IPS-20b (cell line): Measurements from ENCODE around the gene DCST1.

Experiments
- H3K27ac ChIP-seq: one replicate; pipeline ENCODE4 v1.5.1; 2013; ENCODE audit warnings: low read length
- H3K27me3 ChIP-seq: 2 replicates; pipeline ENCODE4 v1.6.1; 2013; ENCODE audit warnings: mild to moderate bottlenecking, low read length, inconsistent platforms; ENCODE audit not compliant: insufficient read depth
- H3K36me3 ChIP-seq: 2 replicates; pipeline ENCODE4 v1.6.1; 2013; ENCODE audit warnings: low read depth, mild to moderate bottlenecking, inconsistent platforms, low read length, moderate library complexity; ENCODE audit not compliant: insufficient read depth
- H3K4me1 ChIP-seq: 2 replicates; pipeline ENCODE4 v1.6.1; 2013; ENCODE audit warnings: mild to moderate bottlenecking, control low read depth, inconsistent platforms, low read length, moderate library complexity; ENCODE audit not compliant: insufficient read depth
- H3K4me3 ChIP-seq: 2 replicates; pipeline ENCODE4 v1.5.1; 2013; ENCODE audit warnings: mild to moderate bottlenecking, low read length, inconsistent platforms
- H3K9ac ChIP-seq: 2 replicates; pipeline ENCODE4 v1.6.1; 2013; ENCODE audit warnings: low read depth, mild to moderate bottlenecking, inconsistent platforms, low read length, moderate library complexity
- H3K9me3 ChIP-seq: 2 replicates; pipeline ENCODE4 v1.6.1; 2013; ENCODE audit warnings: mild to moderate bottlenecking, low read depth, low read length, inconsistent platforms; ENCODE audit not compliant: insufficient read depth

The DCST1 gene

GRCh38 chr1:155029513-155030242, 3.9 kb upstream of the DCST1 start:
- H3K4me3 ChIP-seq: no peak overlapping the region
- H3K4me1 ChIP-seq: no peaks in the 10 kb centered on the region
- H3K9me3 ChIP-seq: no peaks in the 10 kb centered on the region
- H3K36me3 ChIP-seq: no peaks in the 10 kb centered on the region
- no peaks in the 10 kb centered on the region; the same call in 1 of the 2 replicates for H3K27me3 ChIP-seq
- no peak overlapping the region for H3K27ac ChIP-seq
- no peak overlapping the region for H3K9ac ChIP-seq

GRCh38 chr1:155030243-155030795, 3.3 kb upstream of the DCST1 start:
- no peak overlapping the region for H3K9ac ChIP-seq
- H3K4me1 ChIP-seq: no peaks in the 10 kb centered on the region
- no peak overlapping the region for H3K27ac ChIP-seq
- no peaks in the 10 kb centered on the region for H3K9me3 ChIP-seq
- H3K27me3 ChIP-seq: no peaks in the 10 kb centered on the region; the same call in 1 of the 2 replicates
- H3K36me3 ChIP-seq: no peaks in the 10 kb centered on the region
- no peak overlapping the region for H3K4me3 ChIP-seq

- Histone ChIP-seq H3K36me3 (no peaks in the 10 kb centered on the region), H3K9ac (no peak overlapping the region), H3K27ac (no peak overlapping the region), H3K27me3 (no peaks in the 10 kb centered on the region; the same call in 1 of the 2 replicates), H3K9me3 (no peaks in the 10 kb centered on the region), H3K4me1 (no peaks in the 10 kb centered on the region), H3K4me3 (no peak overlapping the region)
Measured at GRCh38 chr1:155030899-155031298, 2.7 kb upstream of the DCST1 start.

GRCh38 chr1:155032886-155033285, 738 bp upstream of the DCST1 start:
- Histone ChIP-seq H3K27ac (no peak overlapping the region), H3K27me3 (peaks cover 2% of the 10 kb centered on the region; the same call in 1 of the 2 replicates), H3K9me3 (no peaks in the 10 kb centered on the region), H3K9ac (no peak overlapping the region), H3K4me3 (no peak overlapping the region), H3K4me1 (no peaks in the 10 kb centered on the region), H3K36me3 (no peaks in the 10 kb centered on the region)

GRCh38 chr1:155034318-155035208, 939 bp downstream of the DCST1 start:
- Histone ChIP-seq H3K9ac (no peak overlapping the region), H3K4me1 (no peaks in the 10 kb centered on the region; the same call in 1 of the 2 replicates), H3K27me3 (peaks cover 13% of the 10 kb centered on the region), H3K36me3 (no peaks in the 10 kb centered on the region), H3K9me3 (no peaks in the 10 kb centered on the region), H3K27ac (no peak overlapping the region), H3K4me3 (no peak overlapping the region)

- Histone ChIP-seq H3K4me3 (no peak overlapping the region), H3K9me3 (no peaks in the 10 kb centered on the region), H3K36me3 (no peaks in the 10 kb centered on the region), H3K27me3 (peaks cover 13% of the 10 kb centered on the region), H3K9ac (no peak overlapping the region), H3K27ac (no peak overlapping the region), H3K4me1 (no peaks in the 10 kb centered on the region; the same call in 1 of the 2 replicates)
Measured at GRCh38 chr1:155035936-155036335, 2.3 kb downstream of the DCST1 start.

GRCh38 chr1:155037043-155037442, 3.4 kb downstream of the DCST1 start:
- Histone ChIP-seq H3K36me3 (no peaks in the 10 kb centered on the region), H3K4me1 (no peaks in the 10 kb centered on the region; the same call in 1 of the 2 replicates), H3K9ac (no peak overlapping the region), H3K27me3 (peaks cover 13% of the 10 kb centered on the region), H3K4me3 (no peak overlapping the region), H3K27ac (no peak overlapping the region), H3K9me3 (no peaks in the 10 kb centered on the region)

GRCh38 chr1:155037851-155038441, 4.3 kb downstream of the DCST1 start:
- Histone ChIP-seq H3K9me3 (no peaks in the 10 kb centered on the region), H3K36me3 (no peaks in the 10 kb centered on the region), H3K27me3 (peaks cover 13% of the 10 kb centered on the region), H3K27ac (no peak overlapping the region), H3K4me3 (no peak overlapping the region), H3K4me1 (no peaks in the 10 kb centered on the region; the same call in 1 of the 2 replicates), H3K9ac (no peak overlapping the region)

- H3K27ac ChIP-seq: no peak overlapping the region
Measured at GRCh38 chr1:155038602-155039307, 5.1 kb downstream of the DCST1 start.

GRCh38 chr1:155039308-155039669, 5.7 kb downstream of the DCST1 start:
- no peak overlapping the region for H3K9ac ChIP-seq
- no peaks in the 10 kb centered on the region for H3K9me3 ChIP-seq
- H3K4me3 ChIP-seq: no peak overlapping the region
- H3K4me1 ChIP-seq: no peaks in the 10 kb centered on the region; the same call in 1 of the 2 replicates
- H3K27me3 ChIP-seq: peaks cover 13% of the 10 kb centered on the region
- no peak overlapping the region for H3K27ac ChIP-seq
- H3K36me3 ChIP-seq: no peaks in the 10 kb centered on the region

More at GRCh38 chr1:155038602-155039307, 5.1 kb downstream of the DCST1 start:
- H3K4me3 ChIP-seq: no peak overlapping the region
- H3K36me3 ChIP-seq: no peaks in the 10 kb centered on the region
- no peak overlapping the region for H3K9ac ChIP-seq
- H3K9me3 ChIP-seq: no peaks in the 10 kb centered on the region
- peaks cover 13% of the 10 kb centered on the region for H3K27me3 ChIP-seq
- H3K4me1 ChIP-seq: no peaks in the 10 kb centered on the region; the same call in 1 of the 2 replicates
